SK-N-SH treated with all-trans-retinoic acid at 6 μM for 48 hours (cell line): ENCODE results near the gene BLID.

Source experiments
- CREB5 ChIP-seq: fragments of 250-450 bp; sonication (Bioruptor Pico); IDR thresholded peaks from 2 replicates; pipeline ENCODE4 v1.5.1; 2020; ENCODE audit warnings: low read depth, mild to moderate bottlenecking, moderate library complexity
- CSDC2 ChIP-seq: fragments of 250-450 bp; sonication (Bioruptor Pico); IDR thresholded peaks from 2 replicates; pipeline ENCODE4 v1.5.0; 2020; ENCODE audit warnings: mild to moderate bottlenecking, moderate library complexity
- ESRRG ChIP-seq: fragments of 250-450 bp; sonication (Bioruptor Pico); IDR thresholded peaks from 2 replicates; pipeline ENCODE4 v1.6.1; 2021; ENCODE audit warnings: mild to moderate bottlenecking
- PATZ1 ChIP-seq: fragments of 250-450 bp; sonication (Bioruptor Pico); IDR thresholded peaks from 2 replicates; pipeline ENCODE4 v1.8.0; 2020; ENCODE audit warnings: mild to moderate bottlenecking, moderate library complexity, borderline replicate concordance
- PPARA ChIP-seq: fragments of 250-450 bp; sonication (Bioruptor Pico); IDR thresholded peaks from 2 replicates; pipeline ENCODE4 v1.5.0; 2020; ENCODE audit warnings: mild to moderate bottlenecking, borderline replicate concordance
- TSHZ2 ChIP-seq: fragments of 250-450 bp; sonication (Bioruptor Pico); IDR thresholded peaks from 2 replicates; pipeline ENCODE4 v1.5.0; 2020; ENCODE audit warnings: mild to moderate bottlenecking, moderate library complexity
- ZFP3 ChIP-seq: fragments of 250-450 bp; sonication (Bioruptor Pico); IDR thresholded peaks from 2 replicates; pipeline ENCODE4 v1.5.0; 2020; ENCODE audit warnings: mild to moderate bottlenecking, moderate library complexity
- ZFP30 ChIP-seq: fragments of 450-650 bp; formaldehyde crosslinking; IDR thresholded peaks from 2 replicates; pipeline ENCODE4 v1.5.0; 2022; ENCODE audit warnings: mild to moderate bottlenecking, moderate library complexity

- TF ChIP-seq PATZ1 (CRISPR knock-in tag) (no peak), CSDC2 (no peak), ZFP30 (CRISPR knock-in tag) (no peak), PPARA (CRISPR knock-in tag) (no peak), ZFP3 (CRISPR knock-in tag) (no peak), ESRRG (CRISPR knock-in tag) (no peak), TSHZ2 (CRISPR knock-in tag) (no peak), CREB5 (no peak)
Measured at GRCh38 chr11:122075016-122075415, 41.0 kb downstream of the BLID start.
